Measurements from ENCODE around the gene SESN3.

The SESN3 gene

DNA sequence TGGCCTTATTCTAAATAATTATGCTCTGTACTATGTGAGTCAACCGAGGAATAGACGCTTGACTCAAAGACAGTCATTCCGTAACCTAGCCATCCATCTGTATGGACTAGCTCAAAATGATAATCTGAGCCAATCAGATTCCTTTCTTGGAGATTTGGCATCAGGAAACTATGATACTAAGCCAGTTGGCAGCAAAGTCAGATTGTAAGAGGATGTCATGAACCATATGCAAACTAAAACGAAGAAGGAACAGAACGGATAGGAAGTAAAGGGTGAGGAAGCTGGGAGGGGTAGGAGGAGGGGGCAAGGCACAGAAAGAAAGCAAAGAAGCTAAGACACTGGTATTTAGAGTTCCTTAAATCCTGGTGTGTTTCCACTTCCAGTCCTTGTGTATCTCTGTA, 10.7 kb upstream of the SESN3 start:
- TF ChIP-seq, protein P1, sequence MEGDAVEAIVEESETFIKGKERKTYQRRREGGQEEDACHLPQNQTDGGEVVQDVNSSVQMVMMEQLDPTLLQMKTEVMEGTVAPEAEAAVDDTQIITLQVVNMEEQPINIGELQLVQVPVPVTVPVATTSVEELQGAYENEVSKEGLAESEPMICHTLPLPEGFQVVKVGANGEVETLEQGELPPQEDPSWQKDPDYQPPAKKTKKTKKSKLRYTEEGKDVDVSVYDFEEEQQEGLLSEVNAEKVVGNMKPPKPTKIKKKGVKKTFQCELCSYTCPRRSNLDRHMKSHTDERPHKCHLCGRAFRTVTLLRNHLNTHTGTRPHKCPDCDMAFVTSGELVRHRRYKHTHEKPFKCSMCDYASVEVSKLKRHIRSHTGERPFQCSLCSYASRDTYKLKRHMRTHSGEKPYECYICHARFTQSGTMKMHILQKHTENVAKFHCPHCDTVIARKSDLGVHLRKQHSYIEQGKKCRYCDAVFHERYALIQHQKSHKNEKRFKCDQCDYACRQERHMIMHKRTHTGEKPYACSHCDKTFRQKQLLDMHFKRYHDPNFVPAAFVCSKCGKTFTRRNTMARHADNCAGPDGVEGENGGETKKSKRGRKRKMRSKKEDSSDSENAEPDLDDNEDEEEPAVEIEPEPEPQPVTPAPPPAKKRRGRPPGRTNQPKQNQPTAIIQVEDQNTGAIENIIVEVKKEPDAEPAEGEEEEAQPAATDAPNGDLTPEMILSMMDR (IDR thresholded peaks at IDR 0.05; ENCODE audit: extremely low read depth, missing control alignments): no peak
- DNase-seq (ENCODE audit: low spot score): no peak

DNA sequence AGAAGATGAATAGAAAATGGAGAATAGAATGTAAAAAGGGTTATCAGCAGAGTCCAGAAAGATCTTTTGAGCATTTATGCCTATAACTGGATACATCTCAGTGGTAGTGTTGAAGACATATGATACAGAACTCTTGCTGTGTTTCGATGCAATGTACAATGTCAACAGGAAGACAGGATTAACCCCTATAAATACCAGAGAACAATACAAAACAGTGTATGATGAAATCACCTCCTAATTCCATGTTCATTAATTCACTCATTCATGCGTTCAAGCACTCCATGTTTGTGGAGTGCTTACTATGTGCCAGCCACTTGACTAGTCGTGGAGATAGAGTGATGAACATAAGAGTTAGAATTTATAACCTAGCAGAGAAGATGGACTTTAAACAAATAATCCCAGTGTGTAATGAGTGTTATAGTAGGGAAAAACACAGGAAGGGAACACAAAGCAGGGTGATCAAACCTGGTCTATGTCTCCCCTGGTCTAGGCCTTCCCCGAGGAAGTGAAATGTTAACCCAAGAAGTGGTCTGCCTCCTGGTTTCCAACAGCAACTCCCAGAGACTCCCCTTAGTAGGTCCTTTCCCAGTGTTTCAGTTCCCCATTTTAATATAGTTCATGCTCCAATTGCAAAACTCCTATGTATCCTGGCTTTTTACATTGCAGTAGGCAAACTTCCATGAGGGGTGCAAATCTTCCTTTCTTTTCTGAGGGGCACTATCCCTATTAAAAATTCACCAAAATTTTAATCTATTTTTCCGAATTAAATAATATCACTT, 9.1 kb upstream of the SESN3 start:
- no peak for DNase-seq (ENCODE audit: low spot score)
- TF ChIP-seq, protein P1 (IDR thresholded peaks at IDR 0.05; ENCODE audit: extremely low read depth, missing control alignments): no peak

DNA sequence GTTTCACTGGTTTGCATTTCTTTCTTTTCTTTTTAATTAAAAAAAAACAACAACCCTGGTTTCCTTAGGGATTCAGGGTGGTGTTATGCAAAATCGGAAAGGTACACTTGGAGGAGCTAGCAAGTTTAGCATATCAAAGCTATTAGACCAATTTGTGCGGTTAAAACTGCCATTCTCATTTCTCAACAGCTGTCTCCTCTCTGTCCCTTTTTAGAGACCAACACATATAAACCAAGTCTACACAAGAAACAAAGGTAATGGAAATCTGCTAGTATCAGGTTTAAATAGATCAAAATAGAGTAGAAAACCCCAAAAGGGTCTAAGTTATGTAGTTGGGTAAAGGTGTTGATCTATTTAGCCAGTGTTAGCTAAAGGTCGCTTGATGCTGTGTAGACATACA, 1.7 kb upstream of the SESN3 start:
- DNase-seq (ENCODE audit: low spot score): no peak
- TF ChIP-seq, protein P1 (IDR thresholded peaks at IDR 0.05; ENCODE audit: extremely low read depth, missing control alignments): no peak

DNA sequence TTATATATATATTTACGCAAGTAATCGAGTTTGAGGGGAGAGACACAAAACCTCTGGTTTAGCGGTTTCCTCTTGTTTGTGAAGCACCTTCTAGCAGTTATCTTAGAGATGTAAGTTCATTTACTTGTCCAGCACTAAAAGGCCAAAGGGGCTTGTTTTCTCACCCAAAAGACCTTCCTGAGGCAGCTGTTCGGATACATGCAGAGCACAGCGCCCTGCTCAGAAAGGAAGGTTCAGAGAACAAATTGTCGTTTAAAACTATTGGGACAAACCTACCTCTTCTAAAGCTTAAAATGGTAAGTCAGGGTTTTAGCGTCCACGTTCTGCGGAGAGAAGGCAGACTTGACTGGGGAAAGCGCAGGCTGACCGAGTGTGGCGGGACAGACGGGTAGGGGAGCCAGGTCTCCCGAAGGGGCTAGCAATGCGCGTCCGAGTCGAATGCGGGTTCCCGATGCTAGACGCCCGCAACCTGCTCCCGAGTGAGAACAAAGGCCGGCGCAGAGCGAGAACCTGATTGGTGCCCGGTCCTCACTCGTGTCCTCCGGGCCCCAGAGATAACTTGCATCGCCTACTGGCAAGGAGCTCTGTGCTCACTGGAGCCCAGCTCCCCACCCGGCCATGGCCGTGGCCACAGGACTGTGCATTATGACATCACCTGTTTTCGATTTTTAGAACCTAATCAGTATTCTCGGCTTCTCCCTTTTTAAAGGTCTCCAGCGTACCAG, 1.0 kb upstream of the SESN3 start:
- DNase-seq (ENCODE audit: low spot score): peak; percentile 45
- TF ChIP-seq, protein P1 (IDR thresholded peaks at IDR 0.05; ENCODE audit: extremely low read depth, missing control alignments): no peak

DNA sequence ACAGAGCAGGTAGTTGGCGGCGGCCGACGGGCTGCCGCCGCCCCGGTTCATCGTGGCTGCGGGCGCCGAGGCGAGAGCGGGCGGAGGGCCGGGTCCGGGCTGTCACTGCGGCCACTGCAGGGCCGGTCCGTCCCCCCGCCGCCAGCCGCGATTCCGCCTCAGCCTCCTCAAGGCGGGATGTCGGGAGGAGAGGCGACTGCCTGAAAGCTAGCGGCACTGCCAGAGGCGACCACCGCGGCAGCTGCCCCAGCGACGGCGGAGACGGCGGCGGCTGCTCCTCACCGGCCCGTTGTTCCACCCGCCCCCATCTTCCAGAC, 234 bp downstream of the SESN3 start:
- TF ChIP-seq, protein P1 (IDR thresholded peaks at IDR 0.05; ENCODE audit: extremely low read depth, missing control alignments): no peak

GRCh38 chr11:95229993-95230809, 801 bp downstream of the SESN3 start:
- DNase-seq (ENCODE audit: low spot score): peak; percentile 16
- TF ChIP-seq, protein P1 (IDR thresholded peaks at IDR 0.05; ENCODE audit: extremely low read depth, missing control alignments): no peak

More for the DNA sequence above, 234 bp downstream of the SESN3 start:
- DNase-seq (ENCODE audit: low spot score): no peak
